GM23338 (cell line): ENCODE results near the gene EHF. TPM values are rescaled to one million over a fixed set of nuclear protein-coding genes. Genes with fewer than 3 reads are reported as not detected.

Experiments
- ATAC-seq: fragments of 200-7000 bp; cut with Tn5 transposase; 3 replicates; pipeline ENCODE4 v1.9.1; 2020
- DNase-seq: peaks from one replicate; pipeline ENCODE4 v3.0.0-alpha.2; 2015; ENCODE audit warnings: low spot score
- H2AFZ ChIP-seq: fragments of 200-600 bp; sonication (generic); 2 replicates; pipeline ENCODE4 v1.8.0; 2016; ENCODE audit warnings: antibody characterized with exemption, mild to moderate bottlenecking, moderate library complexity
- H3F3A ChIP-seq: fragments of 200-600 bp; sonication (generic); replicated peaks from 2 replicates; pipeline ENCODE4 v1.8.0; 2017; ENCODE audit warnings: antibody characterized with exemption, mixed run types, low read depth
- H3K27ac ChIP-seq: fragments of 200-600 bp; sonication (generic); 2 replicates; pipeline ENCODE4 v1.6.1; 2016; ENCODE audit warnings: low read depth
- H3K27me3 ChIP-seq: fragments of 200-600 bp; sonication (generic); 2 replicates; pipeline ENCODE4 v1.8.0; 2016; ENCODE audit warnings: mild to moderate bottlenecking, mixed run types, moderate library complexity; ENCODE audit not compliant: insufficient read depth
- H3K36me3 ChIP-seq: fragments of 200-600 bp; sonication (generic); 2 replicates; pipeline ENCODE4 v1.8.0; 2016; ENCODE audit warnings: mild to moderate bottlenecking; ENCODE audit not compliant: insufficient read depth
- H3K4me1 ChIP-seq: fragments of 200-600 bp; sonication (generic); 2 replicates; pipeline ENCODE4 v1.8.0; 2016; ENCODE audit warnings: mild to moderate bottlenecking, moderate library complexity; ENCODE audit not compliant: insufficient read depth
- H3K4me2 ChIP-seq: fragments of 200-600 bp; sonication (generic); 2 replicates; pipeline ENCODE4 v1.7.1; 2017; ENCODE audit warnings: mixed run types
- H3K4me3 ChIP-seq: fragments of 200-600 bp; sonication (generic); 2 replicates; pipeline ENCODE4 v1.6.1; 2016; ENCODE audit warnings: mixed run types
- H3K79me2 ChIP-seq: fragments of 200-600 bp; sonication (generic); replicated peaks from 2 replicates; pipeline ENCODE4 v1.8.0; 2017; ENCODE audit warnings: mild to moderate bottlenecking; ENCODE audit not compliant: insufficient read depth
- H3K9me2 ChIP-seq: fragments of 200-600 bp; sonication (generic); 2 replicates; pipeline ENCODE4 v1.8.0; 2017; ENCODE audit not compliant: insufficient read depth
- H4K20me1 ChIP-seq: fragments of 200-600 bp; sonication (generic); replicated peaks from 2 replicates; pipeline ENCODE4 v1.8.0; 2017; ENCODE audit warnings: mild to moderate bottlenecking; ENCODE audit not compliant: insufficient read depth
- H3K27ac Mint-ChIP-seq: 2 replicates; pipeline ENCODE4 v1.8.0; 2020; ENCODE audit warnings: inconsistent platforms, mild to moderate bottlenecking, moderate library complexity, mixed read lengths
- H3K27me3 Mint-ChIP-seq: 3 replicates; pipeline ENCODE4 v1.8.0; 2022; ENCODE audit warnings: low read depth, mild to moderate bottlenecking, moderate library complexity, mixed read lengths, inconsistent platforms; ENCODE audit not compliant: insufficient read depth, poor library complexity
- H3K36me3 Mint-ChIP-seq: 3 replicates; pipeline ENCODE4 v1.8.0; 2021; ENCODE audit warnings: low read depth, mild to moderate bottlenecking, inconsistent platforms, moderate library complexity, mixed read lengths
- H3K4me1 Mint-ChIP-seq: 3 replicates; pipeline ENCODE4 v1.8.0; 2020; ENCODE audit warnings: mild to moderate bottlenecking, inconsistent platforms, mixed read lengths
- H3K4me3 Mint-ChIP-seq: 3 replicates; pipeline ENCODE4 v1.8.0; 2021; ENCODE audit warnings: moderate library complexity, mild to moderate bottlenecking, inconsistent platforms, mixed read lengths
- H3K9me3 Mint-ChIP-seq: 3 replicates; pipeline ENCODE4 v1.8.0; 2020; ENCODE audit warnings: moderate library complexity, mild to moderate bottlenecking, inconsistent platforms, mixed read lengths
- CREB1 ChIP-seq: fragments of 250-450 bp; sonication (Bioruptor Pico); IDR thresholded peaks from 2 replicates; pipeline ENCODE4 v1.5.0; 2020; ENCODE audit warnings: low read depth, mild to moderate bottlenecking, moderate library complexity
- ZNF462 ChIP-seq: fragments of 250-450 bp; sonication (Bioruptor Pico); IDR thresholded peaks from 2 replicates; pipeline ENCODE4 v1.5.0; 2020; ENCODE audit warnings: mild to moderate bottlenecking, moderate library complexity
- polyA plus RNA-seq: library from polyadenylated mRNA; unstranded; fragments of >200 nt; fragmentation: Nextera tagmentation; extraction: Ambion mirVana; gene quantifications from 2 replicates; pipeline ENCODE4 v1.2.1, GENCODE V29; 2016
- total RNA-seq: library from RNA; depleted of rRNA; stranded (reverse); fragments of >200 nt; shearing (Covaris generic); gene quantifications from 2 replicates; pipeline ENCODE4 v1.2.3, GENCODE V29; 2014

Gene EHF
- total and polyA plus RNA-seq, 2 experiments from 2014 or later, result not detected

GRCh38 chr11:34680918-34681586 is 60.2 kb downstream of the EHF start:
- no peak overlapping the region for H3K4me2 ChIP-seq
- H3K36me3 Mint-ChIP-seq, result no peaks in the 10 kb centered on the region

More at GRCh38 chr11:34680918-34681586, 60.2 kb downstream of the EHF start:
- H3K4me3 ChIP-seq, result no peak overlapping the region
- peak; percentile 79 for ATAC-seq
- Mint-ChIP-seq H3K4me1 (peaks cover 17% of the 10 kb centered on the region), H3K27me3 (no peaks in the 10 kb centered on the region), H3K9me3 (no peaks in the 10 kb centered on the region), H3K4me3 (no peak overlapping the region), H3K27ac (no peak overlapping the region)
- no peak overlapping the region for H3K27ac ChIP-seq
- peak; percentile 16 for DNase-seq
- no peaks in the 10 kb centered on the region for H3K79me2 ChIP-seq
- H3F3A ChIP-seq, result no peaks in the 10 kb centered on the region
- TF ChIP-seq CREB1 (CRISPR knock-in tag) (no peak), ZNF462 (0 out of 2 replicates have a peak, but pooled peaks have one; percentile 36)
- no peaks in the 10 kb centered on the region; the same call in 1 of the 2 replicates for H3K9me2 ChIP-seq
- no peaks in the 10 kb centered on the region for H4K20me1 ChIP-seq
- H2AFZ ChIP-seq, result no peak overlapping the region
- no peaks in the 10 kb centered on the region for H3K36me3 ChIP-seq
- H3K4me1 ChIP-seq, result peaks cover 11% of the 10 kb centered on the region
- H3K27me3 ChIP-seq, result no peaks in the 10 kb centered on the region
